HepG2 (cell line): ENCODE results near the gene HS3ST5. TPM values are rescaled to one million over a fixed set of nuclear protein-coding genes. Genes with fewer than 3 reads are reported as not detected.

Experiments
- ATAC-seq: fragments of 200-7000 bp; cut with Tn5 transposase; 3 replicates; pipeline ENCODE4 v1.9.1; 2020; ENCODE audit warnings: mild to moderate bottlenecking, moderate library complexity
- BruUV-seq: library from RNA; stranded (reverse); fragments of 400-500 nt; replicated peaks from 2 replicates; lab custom pipeline; 2021; lab: Mats Ljungman, UMichigan
- CTCF ChIA-PET: fragments of 300-600 bp; formaldehyde crosslinking; extraction: SDS; loops from one replicate; lab custom pipeline; 2021; ENCODE audit warnings: low total read pairs, inconsistent platforms, low intra/inter-chr PET ratio; lab: Yijun Ruan, JAX
- POLR2A ChIA-PET: fragments of 350-600 bp; sonication (Branson Sonifier 250); formaldehyde crosslinking; loops from one replicate; lab custom pipeline; 2020; ENCODE audit warnings: antibody characterized with exemption, inconsistent platforms; lab: Yijun Ruan, JAX
- DNase-seq: peaks from one replicate; pipeline ENCODE4 v3.0.0-alpha.2; 2015; ENCODE audit warnings: low spot score
- FAIRE-seq: peaks from 3 replicates; lab custom pipeline; 2011; peaks lifted over from hg19 to GRCh38; lab: Jason Lieb, UNC
- H2AFZ ChIP-seq: one replicate; pipeline ENCODE4 v1.6.1; 2011; ENCODE audit warnings: low read length, inconsistent platforms
- H3K27ac ChIP-seq: fragments of 300-600 bp; 3 replicates; pipeline ENCODE4 v1.8.0; 2011; ENCODE audit warnings: mixed run types, mild to moderate bottlenecking, mixed read lengths, low read length, inconsistent platforms; ENCODE audit not compliant: insufficient read depth; ENCODE audit errors: extremely low read length
- H3K27me3 ChIP-seq, 2 experiments: fragments of 200-600 bp in 1 of 2; 2 replicates in 1 of 2; 3 replicates in 1 of 2; pipeline versions ENCODE4 v1.6.0 to v1.8.0; 2011; ENCODE audit warnings: low read length in 2 of 2, mild to moderate bottlenecking in 2 of 2, moderate library complexity in 2 of 2, inconsistent platforms in 1 of 2; ENCODE audit not compliant: insufficient read depth in 2 of 2, control insufficient read depth in 1 of 2
- H3K36me3 ChIP-seq, 2 experiments: fragments of 200-600 bp in 1 of 2; replicated peaks in 1 of 2; 2 replicates in 1 of 2; 3 replicates in 1 of 2; pipeline versions ENCODE4 v1.5.1 to v1.8.0; 2011; ENCODE audit warnings: low read length in 2 of 2, inconsistent platforms in 1 of 2; ENCODE audit not compliant: insufficient read depth in 2 of 2, control insufficient read depth in 1 of 2
- H3K4me1 ChIP-seq: 2 replicates; pipeline ENCODE4 v1.5.1; 2012; ENCODE audit warnings: low read length, inconsistent platforms; ENCODE audit not compliant: insufficient read depth
- H3K4me2 ChIP-seq: 2 replicates; pipeline ENCODE4 v1.6.0; 2011; ENCODE audit warnings: low read depth, low read length, inconsistent platforms
- H3K4me3 ChIP-seq, 3 experiments: fragments of 200-600 bp in 1 of 3; sonication (generic), shearing (Covaris generic) in 1 of 3; replicated peaks in 1 of 3; 2 replicates each; pipeline ENCODE4 v1.5.1; 2011 to 2016; ENCODE audit warnings: low read length in 3 of 3, inconsistent platforms in 2 of 3, low read depth in 2 of 3, mild to moderate bottlenecking in 2 of 3, control low read depth in 1 of 3, mixed read lengths in 1 of 3; ENCODE audit not compliant: insufficient read depth in 1 of 3
- H3K79me2 ChIP-seq: one replicate; pipeline ENCODE4 v1.6.1; 2011; ENCODE audit warnings: low read length, inconsistent platforms; ENCODE audit not compliant: insufficient read depth
- H3K9ac ChIP-seq: 2 replicates; pipeline ENCODE4 v1.6.0; 2011; ENCODE audit warnings: mild to moderate bottlenecking, low read depth, low read length, inconsistent platforms; ENCODE audit not compliant: insufficient read depth
- H3K9me3 ChIP-seq: 2 replicates; pipeline ENCODE4 v1.5.1; 2012; ENCODE audit warnings: mild to moderate bottlenecking, low read length
- H4K20me1 ChIP-seq: 2 replicates; pipeline ENCODE4 v1.6.0; 2011; ENCODE audit warnings: inconsistent platforms, mild to moderate bottlenecking, low read length, moderate library complexity; ENCODE audit not compliant: insufficient read depth
- GPN1 ChIP-seq: sonication (generic); formaldehyde crosslinking; IDR thresholded peaks from 2 replicates; pipeline ENCODE4 v1.5.1; 2020; ENCODE audit warnings: missing genetic modification reagents, borderline replicate concordance
- MIXL1 ChIP-seq: IDR thresholded peaks from 2 replicates; pipeline ENCODE4 v1.6.1; 2016
- NCOA5 ChIP-seq: sonication (generic); formaldehyde crosslinking; IDR thresholded peaks from 2 replicates; pipeline ENCODE4 v1.4.0; 2020; ENCODE audit warnings: missing genetic modification reagents
- NFE2L1 ChIP-seq: sonication (generic); formaldehyde crosslinking; IDR thresholded peaks from 2 replicates; pipeline ENCODE4 v1.4.0; 2020; ENCODE audit warnings: missing genetic modification reagents, mild to moderate bottlenecking, borderline replicate concordance
- NR2F6 ChIP-seq, 2 experiments: IDR thresholded peaks; 2 replicates each; pipeline ENCODE4 v1.6.1; 2016; ENCODE audit warnings: antibody characterized with exemption in 1 of 2, mild to moderate bottlenecking in 1 of 2
- PAF1 ChIP-seq: IDR thresholded peaks from 2 replicates; pipeline ENCODE4 v1.6.1; 2016; ENCODE audit warnings: missing genetic modification reagents, missing compliant biosample characterization
- PRPF4 ChIP-seq: fragments of 200-400 bp; formaldehyde crosslinking; IDR thresholded peaks from 2 replicates; pipeline ENCODE4 v1.6.1; 2016; ENCODE audit warnings: low read length, low read depth; ENCODE audit not compliant: poor library complexity, severe bottlenecking
- SP140L ChIP-seq: sonication (generic); formaldehyde crosslinking; IDR thresholded peaks from 2 replicates; pipeline ENCODE4 v1.4.0; 2020; ENCODE audit warnings: missing genetic modification reagents, borderline replicate concordance
- TCF7L2 ChIP-seq: IDR thresholded peaks from 2 replicates; pipeline ENCODE4 v1.6.1; 2011; ENCODE audit warnings: mild to moderate bottlenecking, low read depth, low read length, moderate library complexity
- ZNF282 ChIP-seq: fragments of 450-650 bp; IDR thresholded peaks from 2 replicates; pipeline ENCODE4 v1.6.1; 2018; ENCODE audit not compliant: partially characterized antibody
- WGBS: methylation state at CpG from one replicate; pipeline ENCODE4 v1.1.6; 2017; ENCODE audit warnings: low lambda C conversion rate; 5-methylcytosine and 5-hydroxymethylcytosine counted together
- in situ Hi-C: cut with HindIII; loops from 2 replicates; pipeline ENCODE4 v1.10.0; 2017; ENCODE audit warnings: low pct_unique_long_range_greater_than_20kb; ENCODE audit not compliant: extremely low pct_ligation_motif_present
- intact Hi-C: fragments of 100-400 bp; cut with micrococcal nuclease; formaldehyde crosslinking; loops from one replicate; pipeline ENCODE4 v1.10.0; 2022; ENCODE audit not compliant: unreplicated experiment
- polyA plus RNA-seq, 8 experiments: library from polyadenylated mRNA; depleted of rRNA in 3 of 8; stranded (reverse) in 7 of 8; unstranded in 1 of 8; fragments of >200 nt; fragmentation: Illumina TruSeq in 4 of 8; extraction: Trizol in 4 of 8; gene quantifications; 2 replicates each; pipeline versions ENCODE4 v1.2.1 to v1.2.3, GENCODE V29; 2011 to 2016; ENCODE audit warnings: low read depth in 4 of 8, missing spikeins in 1 of 8, mixed read lengths in 1 of 8; ENCODE audit not compliant: insufficient read depth in 1 of 8
- total RNA-seq, 5 experiments: library from RNA; depleted of rRNA; stranded (reverse); fragments of >200 nt; fragmentation: Illumina TruSeq; extraction: Trizol; gene quantifications; 2 replicates each; pipeline ENCODE4 v1.2.3, GENCODE V29; 2016; ENCODE audit warnings: low read depth in 1 of 5
- TF ChIP-seq, protein P1 (sequence below): IDR thresholded peaks from 2 replicates; pipeline ENCODE4 v1.6.1; 2012; ENCODE audit warnings: low read length, improper control_type of control experiment
- TF ChIP-seq, protein P2 (sequence below): sonication (generic); formaldehyde crosslinking; IDR thresholded peaks from 2 replicates; pipeline ENCODE4 v1.4.0; 2020; ENCODE audit warnings: missing genetic modification reagents, low read depth, mild to moderate bottlenecking, borderline replicate concordance
- TF ChIP-seq, protein P3 (sequence below): sonication (generic); formaldehyde crosslinking; IDR thresholded peaks from 2 replicates; pipeline ENCODE4 v1.4.0; 2020; ENCODE audit warnings: low read depth, missing genetic modification reagents

The HS3ST5 gene
- total and polyA plus RNA-seq, 2 of the 13 experiments (the other 11 are each of a cell fraction or from before 2014, with no cell fraction given): 1.1 to 1.6 TPM

DNA sequence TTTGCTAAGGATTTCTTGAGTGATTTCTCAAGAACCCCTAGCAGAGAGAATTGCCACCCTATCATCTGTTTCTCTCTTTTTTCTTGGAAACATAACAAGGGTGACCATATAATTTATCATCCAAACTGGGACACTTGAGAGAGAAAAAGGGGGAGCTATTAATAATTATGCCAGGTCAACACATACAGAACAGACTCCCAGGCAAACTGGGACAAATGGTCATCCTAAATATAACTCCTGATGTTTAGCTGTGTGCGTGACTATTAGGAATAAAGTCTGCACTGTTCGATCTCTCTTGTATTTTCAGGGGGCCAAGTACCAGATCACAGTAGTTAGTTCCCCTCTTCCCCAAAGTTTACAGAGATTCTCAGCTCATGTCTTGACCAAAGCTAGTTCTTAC, 11.7 kb upstream of the HS3ST5 start:
- intact Hi-C loops (loop anchor here (5.0 kb wide), 1 partner anchor 1183 kb away; no protein-coding TSS in a partner anchor), in situ Hi-C loops (no loop called here)
- POLR2A ChIA-PET: no interaction called here
- CTCF ChIA-PET: no interaction called here
- no peak for ATAC-seq
- Histone ChIP-seq H2AFZ (no peak overlapping the region), H3K79me2 (no peaks in the 10 kb centered on the region), H3K4me2 (no peak overlapping the region), H3K4me1 (no peaks in the 10 kb centered on the region), H3K27me3 (no peaks in the 10 kb centered on the region), H3K9ac (no peak overlapping the region), H3K36me3 (no peaks in the 10 kb centered on the region), H4K20me1 (no peaks in the 10 kb centered on the region), H3K27ac (no peak overlapping the region), H3K9me3 (no peaks in the 10 kb centered on the region), H3K4me3 (no peak overlapping the region)
- no TSS peak for BruUV-seq
- WGBS: 91% methylated on average over 2 of the region's 2 CpGs
- FAIRE-seq: no peak
- no peak for TF ChIP-seq PRPF4
- TF ChIP-seq, protein P1, sequence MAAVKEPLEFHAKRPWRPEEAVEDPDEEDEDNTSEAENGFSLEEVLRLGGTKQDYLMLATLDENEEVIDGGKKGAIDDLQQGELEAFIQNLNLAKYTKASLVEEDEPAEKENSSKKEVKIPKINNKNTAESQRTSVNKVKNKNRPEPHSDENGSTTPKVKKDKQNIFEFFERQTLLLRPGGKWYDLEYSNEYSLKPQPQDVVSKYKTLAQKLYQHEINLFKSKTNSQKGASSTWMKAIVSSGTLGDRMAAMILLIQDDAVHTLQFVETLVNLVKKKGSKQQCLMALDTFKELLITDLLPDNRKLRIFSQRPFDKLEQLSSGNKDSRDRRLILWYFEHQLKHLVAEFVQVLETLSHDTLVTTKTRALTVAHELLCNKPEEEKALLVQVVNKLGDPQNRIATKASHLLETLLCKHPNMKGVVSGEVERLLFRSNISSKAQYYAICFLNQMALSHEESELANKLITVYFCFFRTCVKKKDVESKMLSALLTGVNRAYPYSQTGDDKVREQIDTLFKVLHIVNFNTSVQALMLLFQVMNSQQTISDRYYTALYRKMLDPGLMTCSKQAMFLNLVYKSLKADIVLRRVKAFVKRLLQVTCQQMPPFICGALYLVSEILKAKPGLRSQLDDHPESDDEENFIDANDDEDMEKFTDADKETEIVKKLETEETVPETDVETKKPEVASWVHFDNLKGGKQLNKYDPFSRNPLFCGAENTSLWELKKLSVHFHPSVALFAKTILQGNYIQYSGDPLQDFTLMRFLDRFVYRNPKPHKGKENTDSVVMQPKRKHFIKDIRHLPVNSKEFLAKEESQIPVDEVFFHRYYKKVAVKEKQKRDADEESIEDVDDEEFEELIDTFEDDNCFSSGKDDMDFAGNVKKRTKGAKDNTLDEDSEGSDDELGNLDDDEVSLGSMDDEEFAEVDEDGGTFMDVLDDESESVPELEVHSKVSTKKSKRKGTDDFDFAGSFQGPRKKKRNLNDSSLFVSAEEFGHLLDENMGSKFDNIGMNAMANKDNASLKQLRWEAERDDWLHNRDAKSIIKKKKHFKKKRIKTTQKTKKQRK: no peak
- TF ChIP-seq NR2F6 (IDR thresholded peaks at IDR 0.05): no peak
- TF ChIP-seq NR2F6 (CRISPR knock-in tag; IDR thresholded peaks at IDR 0.05): no peak
- TF ChIP-seq GPN1 (CRISPR knock-in tag): no peak
- no peak for TF ChIP-seq PAF1 (CRISPR knock-in tag)
- TF ChIP-seq ZNF282: no peak
- no peak for TF ChIP-seq TCF7L2
- TF ChIP-seq, protein P2, sequence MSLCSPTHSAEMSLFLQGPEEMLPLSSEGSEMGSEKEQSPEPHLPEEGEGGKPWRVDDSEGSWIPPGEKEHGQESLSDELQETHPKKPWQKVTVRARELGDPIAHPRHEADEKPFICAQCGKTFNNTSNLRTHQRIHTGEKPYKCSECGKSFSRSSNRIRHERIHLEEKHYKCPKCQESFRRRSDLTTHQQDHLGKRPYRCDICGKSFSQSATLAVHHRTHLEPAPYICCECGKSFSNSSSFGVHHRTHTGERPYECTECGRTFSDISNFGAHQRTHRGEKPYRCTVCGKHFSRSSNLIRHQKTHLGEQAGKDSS (CRISPR knock-in tag): no peak
- no peak for TF ChIP-seq NFE2L1 (CRISPR knock-in tag)
- no peak for TF ChIP-seq SP140L
- TF ChIP-seq, protein P3, sequence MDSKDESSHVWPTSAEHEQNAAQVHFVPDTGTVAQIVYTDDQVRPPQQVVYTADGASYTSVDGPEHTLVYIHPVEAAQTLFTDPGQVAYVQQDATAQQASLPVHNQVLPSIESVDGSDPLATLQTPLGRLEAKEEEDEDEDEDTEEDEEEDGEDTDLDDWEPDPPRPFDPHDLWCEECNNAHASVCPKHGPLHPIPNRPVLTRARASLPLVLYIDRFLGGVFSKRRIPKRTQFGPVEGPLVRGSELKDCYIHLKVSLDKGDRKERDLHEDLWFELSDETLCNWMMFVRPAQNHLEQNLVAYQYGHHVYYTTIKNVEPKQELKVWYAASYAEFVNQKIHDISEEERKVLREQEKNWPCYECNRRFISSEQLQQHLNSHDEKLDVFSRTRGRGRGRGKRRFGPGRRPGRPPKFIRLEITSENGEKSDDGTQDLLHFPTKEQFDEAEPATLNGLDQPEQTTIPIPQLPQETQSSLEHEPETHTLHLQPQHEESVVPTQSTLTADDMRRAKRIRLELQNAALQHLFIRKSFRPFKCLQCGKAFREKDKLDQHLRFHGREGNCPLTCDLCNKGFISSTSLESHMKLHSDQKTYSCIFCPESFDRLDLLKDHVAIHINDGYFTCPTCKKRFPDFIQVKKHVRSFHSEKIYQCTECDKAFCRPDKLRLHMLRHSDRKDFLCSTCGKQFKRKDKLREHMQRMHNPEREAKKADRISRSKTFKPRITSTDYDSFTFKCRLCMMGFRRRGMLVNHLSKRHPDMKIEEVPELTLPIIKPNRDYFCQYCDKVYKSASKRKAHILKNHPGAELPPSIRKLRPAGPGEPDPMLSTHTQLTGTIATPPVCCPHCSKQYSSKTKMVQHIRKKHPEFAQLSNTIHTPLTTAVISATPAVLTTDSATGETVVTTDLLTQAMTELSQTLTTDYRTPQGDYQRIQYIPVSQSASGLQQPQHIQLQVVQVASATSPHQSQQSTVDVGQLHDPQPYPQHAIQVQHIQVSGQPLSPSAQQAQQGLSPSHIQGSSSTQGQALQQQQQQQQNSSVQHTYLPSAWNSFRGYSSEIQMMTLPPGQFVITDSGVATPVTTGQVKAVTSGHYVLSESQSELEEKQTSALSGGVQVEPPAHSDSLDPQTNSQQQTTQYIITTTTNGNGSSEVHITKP (CRISPR knock-in tag): no peak
- TF ChIP-seq NCOA5 (CRISPR knock-in tag): no peak
- no peak for TF ChIP-seq MIXL1 (CRISPR knock-in tag)
- no peak for DNase-seq
